ENCODE measurements around the gene LCE3E.

The LCE3E gene

GRCh38 chr1:152516082-152516481 lies 50.5 kb downstream of the LCE3E start:
- DNase-seq (ENCODE audit: low read depth in 2 of 2), result no peak
